ENCODE data around the gene ZIC3.

DNA sequence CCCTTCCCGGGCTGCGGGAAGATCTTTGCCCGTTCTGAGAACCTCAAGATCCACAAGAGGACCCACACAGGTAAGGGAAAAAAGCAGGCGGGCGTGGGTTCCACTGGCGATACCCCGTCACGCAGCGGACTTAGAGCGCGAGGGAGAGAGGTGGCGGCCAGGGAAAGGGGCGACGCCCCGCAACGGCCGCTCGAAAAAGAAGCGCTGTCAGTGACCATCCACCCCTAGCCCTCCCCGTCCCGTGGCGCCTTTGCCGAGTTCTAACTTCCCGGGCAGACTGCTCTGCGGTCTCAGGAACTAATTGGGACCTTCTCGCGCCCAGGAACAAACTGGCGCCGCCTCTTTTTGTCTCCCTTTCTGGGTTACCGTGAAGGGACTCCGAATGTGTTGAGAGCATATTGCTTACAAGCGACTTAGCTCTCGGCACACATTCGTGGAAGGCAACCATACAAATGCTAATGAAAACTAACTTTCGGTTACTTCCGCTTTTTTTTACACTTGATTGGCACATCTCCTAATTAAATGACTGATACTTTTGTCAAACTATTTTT lies 1.8 kb downstream of the ZIC3 start:
- TF ChIP-seq EZH2 (IDR thresholded peaks at IDR 0.05; ENCODE audit: low read depth) (no peak), CTCF (conservative IDR thresholded peaks at IDR 0.05) (no peak)
